Mesendoderm (in vitro differentiated cells): ENCODE measurements around the gene DCK.

Source experiments
- DNase-seq: peaks from one replicate; pipeline ENCODE4 v3.0.0; 2013
- H2AK5ac ChIP-seq: 2 replicates; pipeline ENCODE4 v1.6.1; 2013; ENCODE audit warnings: low read length, inconsistent platforms
- H2BK120ac ChIP-seq: 2 replicates; pipeline ENCODE4 v1.6.1; 2013; ENCODE audit warnings: low read depth, mild to moderate bottlenecking, low read length, moderate library complexity, mixed read lengths
- H2BK15ac ChIP-seq: replicated peaks from 2 replicates; pipeline ENCODE4 v1.6.1; 2013; ENCODE audit warnings: low read depth, mild to moderate bottlenecking, moderate library complexity
- H2BK5ac ChIP-seq: 2 replicates; pipeline ENCODE4 v1.6.1; 2013; ENCODE audit warnings: low read length, inconsistent platforms
- H3K18ac ChIP-seq: 2 replicates; pipeline ENCODE4 v1.6.1; 2013; ENCODE audit warnings: mild to moderate bottlenecking, low read length, mixed read lengths
- H3K23ac ChIP-seq: one replicate; pipeline ENCODE4 v1.6.1; 2013; ENCODE audit warnings: low read length
- H3K27ac ChIP-seq: 2 replicates; pipeline ENCODE4 v1.5.1; 2013; ENCODE audit warnings: low read depth, mild to moderate bottlenecking, inconsistent platforms, low read length, moderate library complexity
- H3K27me3 ChIP-seq: 2 replicates; pipeline ENCODE4 v1.6.1; 2013; ENCODE audit warnings: low read length, control low read depth, mild to moderate bottlenecking, inconsistent platforms; ENCODE audit not compliant: insufficient read depth, poor library complexity
- H3K36me3 ChIP-seq: 2 replicates; pipeline ENCODE4 v1.6.1; 2013; ENCODE audit warnings: low read length, inconsistent platforms; ENCODE audit not compliant: control insufficient read depth, insufficient read depth
- H3K4ac ChIP-seq: one replicate; pipeline ENCODE4 v1.6.1; 2013; ENCODE audit warnings: low read depth, mild to moderate bottlenecking, low read length, moderate library complexity
- H3K4me1 ChIP-seq: 2 replicates; pipeline ENCODE4 v1.6.1; 2013; ENCODE audit warnings: low read depth, low read length, inconsistent platforms; ENCODE audit not compliant: control insufficient read depth
- H3K4me2 ChIP-seq: 2 replicates; pipeline ENCODE4 v1.6.1; 2013; ENCODE audit warnings: low read length
- H3K4me3 ChIP-seq: 2 replicates; pipeline ENCODE4 v1.5.1; 2013; ENCODE audit warnings: mild to moderate bottlenecking, low read length
- H3K56ac ChIP-seq: one replicate; pipeline ENCODE4 v1.6.1; 2013; ENCODE audit warnings: low read length
- H3K79me1 ChIP-seq: 2 replicates; pipeline ENCODE4 v1.6.1; 2013; ENCODE audit warnings: low read length, inconsistent platforms
- H3K79me2 ChIP-seq: 2 replicates; pipeline ENCODE4 v1.6.1; 2013; ENCODE audit warnings: mild to moderate bottlenecking, low read length; ENCODE audit not compliant: control insufficient read depth, insufficient read depth
- H3K9ac ChIP-seq: 2 replicates; pipeline ENCODE4 v1.6.1; 2013; ENCODE audit warnings: low read length, inconsistent platforms
- H4K5ac ChIP-seq: one replicate; pipeline ENCODE4 v1.6.1; 2013; ENCODE audit warnings: low read length
- H4K8ac ChIP-seq: one replicate; pipeline ENCODE4 v1.6.1; 2013; ENCODE audit warnings: low read depth, mild to moderate bottlenecking, control low read depth, low read length, moderate library complexity
- WGBS: extraction: QIAGEN DNeasy Blood & Tissue Kit; methylation state at CpG from one replicate; pipeline ENCODE4 v1.1.7; 2013; ENCODE audit warnings: low lambda C conversion rate, missing lambda C conversion rate; ENCODE audit not compliant: insufficient coverage; ENCODE audit errors: extremely low coverage; 5-methylcytosine and 5-hydroxymethylcytosine counted together

The DCK gene

GRCh38 chr4:71074452-71075299, 81.2 kb downstream of the DCK start:
- Histone ChIP-seq H2BK120ac (no peak overlapping the region), H3K27ac (no peak overlapping the region), H3K4ac (no peak overlapping the region), H2AK5ac (no peak overlapping the region), H4K5ac (no peak overlapping the region), H3K79me2 (no peaks in the 10 kb centered on the region), H3K4me1 (no peaks in the 10 kb centered on the region), H2BK5ac (no peak overlapping the region), H3K56ac (no peak overlapping the region), H3K4me2 (no peak overlapping the region), H4K8ac (no peak overlapping the region), H3K27me3 (no peaks in the 10 kb centered on the region), H3K9ac (no peak overlapping the region), H2BK15ac (no peak overlapping the region), H3K36me3 (no peaks in the 10 kb centered on the region), H3K79me1 (no peaks in the 10 kb centered on the region), H3K18ac (no peak overlapping the region), H3K4me3 (no peak overlapping the region), H3K23ac (no peak overlapping the region)
- WGBS: 100% methylated on average over 1 of the region's 10 CpGs
- no peak for DNase-seq
